Measurements from ENCODE around the gene OR1F1.
"Not testable (repeated sequence)": the region's sequence is repeated elsewhere in the genome, so short reads cannot be mapped to it uniquely, and the experiment has no call there.

The OR1F1 gene

DNA sequence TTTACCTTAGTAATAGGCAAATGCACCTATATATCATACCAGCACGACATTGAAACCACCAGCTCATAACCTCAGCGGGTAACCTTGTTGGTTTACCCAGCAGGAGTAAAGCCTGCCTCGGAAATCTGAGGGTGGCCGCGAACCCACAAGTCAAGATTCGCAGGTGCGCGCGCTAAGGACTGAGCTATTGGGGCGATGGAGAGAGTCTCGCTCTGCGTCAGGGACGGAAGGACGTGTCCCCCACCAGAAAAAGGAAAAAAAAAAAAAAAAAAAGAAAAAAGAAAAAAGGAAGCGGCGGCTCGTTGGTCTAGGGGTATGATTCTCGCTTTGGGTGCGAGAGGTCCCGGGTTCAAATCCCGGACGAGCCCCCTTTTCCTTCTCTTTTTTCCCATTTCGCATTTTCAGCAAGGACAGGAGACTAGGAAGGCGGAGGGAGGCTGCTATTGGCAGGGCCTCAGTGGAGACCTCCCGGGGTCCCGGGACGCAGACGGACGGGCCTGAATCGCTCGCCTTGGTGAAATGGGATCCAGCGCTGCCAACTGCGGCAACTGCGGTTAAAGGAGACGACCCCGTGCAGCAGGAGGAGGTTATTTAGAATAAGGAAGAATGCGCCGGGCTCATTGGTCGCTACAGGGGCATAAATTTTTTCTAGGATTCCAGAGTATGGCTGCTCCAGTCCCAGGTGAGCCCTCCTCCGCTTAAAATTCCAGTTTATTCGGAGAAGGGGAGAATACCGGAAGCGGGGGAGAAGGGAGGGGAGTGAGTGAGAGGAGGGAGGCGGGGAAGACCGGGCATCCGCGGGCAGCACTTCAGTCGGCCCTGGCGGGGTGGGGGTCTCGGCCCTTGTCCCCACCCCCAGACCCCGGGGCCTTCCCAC lies at the start of gene OR1F1:
Gene OR1F1 (plus strand): TSS at position 407 of the 877 bp plus-strand sequence.
- peaks cover 3% of the 10 kb centered on the region for H3K4me1 Mint-ChIP-seq
- peak within 1 kb of the TSS; percentile 77 for H3K27ac Mint-ChIP-seq
- ATAC-seq (ENCODE audit: low read depth): no peak
- H3K27me3 Mint-ChIP-seq: peaks cover 34% of the 10 kb centered on the region
- no peak for DNase-seq (ENCODE audit: low spot score in 2 of 2)
- H3K4me3 Mint-ChIP-seq: no peak within 1 kb of the TSS
- H3K9me3 Mint-ChIP-seq: peaks cover 2% of the 10 kb centered on the region
- peaks cover 2% of the 10 kb centered on the region for H3K36me3 Mint-ChIP-seq

DNA sequence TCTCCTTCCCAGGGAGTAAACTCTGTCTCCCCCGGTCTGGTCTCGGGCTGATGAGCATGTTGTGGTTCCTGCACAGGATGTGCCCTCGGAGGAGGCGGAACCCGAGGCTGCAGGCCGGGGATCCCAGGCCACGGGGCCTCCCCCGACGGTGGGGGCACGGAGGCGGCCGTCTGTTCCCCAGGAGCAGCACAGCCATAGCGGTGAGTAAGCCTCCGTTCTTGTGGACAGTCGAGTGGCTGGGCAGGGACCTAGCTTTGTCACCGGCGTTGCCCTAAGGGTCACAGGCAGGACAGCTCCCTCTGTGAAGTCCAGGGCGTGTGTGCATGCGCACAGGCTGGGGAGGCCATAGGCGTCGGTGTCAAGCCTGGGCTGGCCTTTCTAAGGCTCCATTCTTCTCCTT lies 49.7 kb upstream of the OR1F1 start:
- DNase-seq (ENCODE audit: low spot score in 2 of 2) (no peak), ATAC-seq (ENCODE audit: low read depth) (no peak)
- peaks cover 16% of the 10 kb centered on the region for H3K36me3 Mint-ChIP-seq
- no peak overlapping the region for H3K4me3 Mint-ChIP-seq
- H3K27ac Mint-ChIP-seq: no peak overlapping the region
- H3K4me1 Mint-ChIP-seq: peaks cover 8% of the 10 kb centered on the region
- H3K27me3 Mint-ChIP-seq: no peaks in the 10 kb centered on the region
- no peaks in the 10 kb centered on the region for H3K9me3 Mint-ChIP-seq

DNA sequence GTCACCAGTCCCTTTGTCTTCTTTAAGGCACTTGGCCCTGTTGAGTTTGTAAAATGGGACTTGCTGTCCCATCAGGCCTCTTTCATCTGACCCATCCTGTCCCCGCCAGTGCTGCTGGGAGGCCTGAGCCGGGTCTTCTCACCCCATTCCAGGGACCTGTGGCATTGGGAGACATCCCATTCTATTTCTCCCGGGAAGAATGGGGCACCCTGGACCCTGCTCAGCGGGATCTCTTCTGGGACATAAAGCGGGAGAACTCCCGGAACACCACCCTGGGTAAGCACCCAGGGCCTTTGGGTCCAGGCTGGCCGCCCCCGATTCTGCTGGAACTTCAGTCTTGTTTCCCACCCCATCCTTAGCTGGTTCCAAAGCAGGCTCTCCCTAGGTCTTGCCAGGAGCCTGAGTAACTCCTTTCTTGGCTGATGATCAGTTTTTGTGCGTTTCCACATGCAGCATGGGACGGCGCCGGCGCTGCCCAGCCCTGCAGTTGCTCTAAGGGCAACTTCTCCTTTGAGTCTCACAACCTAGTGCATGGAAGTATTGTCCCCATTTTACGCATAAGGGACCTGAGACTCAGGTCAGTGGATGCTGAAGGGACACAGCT lies 49.1 kb upstream of the OR1F1 start:
- Mint-ChIP-seq H3K9me3 (no peaks in the 10 kb centered on the region), H3K4me3 (no peak overlapping the region), H3K4me1 (peaks cover 5% of the 10 kb centered on the region), H3K36me3 (peaks cover 16% of the 10 kb centered on the region), H3K27ac (no peak overlapping the region), H3K27me3 (no peaks in the 10 kb centered on the region)
- DNase-seq (ENCODE audit: low spot score in 2 of 2) (no peak), ATAC-seq (ENCODE audit: low read depth) (no peak)

DNA sequence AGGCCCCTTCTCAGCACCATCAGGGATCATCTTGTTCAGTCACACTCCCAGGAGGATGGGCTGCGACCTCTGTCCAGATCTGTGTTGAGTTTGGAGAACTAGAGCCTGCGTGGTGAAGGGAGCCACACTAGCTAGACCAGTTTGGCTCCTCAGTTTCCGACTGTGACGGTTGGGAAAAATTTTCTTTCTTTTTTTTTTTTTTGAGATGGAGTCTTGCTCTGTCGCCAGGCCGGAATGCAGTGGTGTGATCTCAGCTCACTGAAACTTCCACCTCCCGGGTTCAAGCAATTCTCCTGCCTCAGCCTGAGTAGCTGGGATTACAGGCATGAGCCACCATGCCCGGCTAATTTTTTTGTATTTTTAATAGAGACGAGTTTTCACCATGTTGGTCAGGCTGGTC lies 48.4 kb upstream of the OR1F1 start:
- peaks cover 16% of the 10 kb centered on the region for H3K36me3 Mint-ChIP-seq
- DNase-seq (ENCODE audit: low spot score in 2 of 2); H3K4me3 Mint-ChIP-seq; ATAC-seq (ENCODE audit: low read depth); H3K4me1 Mint-ChIP-seq; H3K27me3 Mint-ChIP-seq; H3K27ac Mint-ChIP-seq; H3K9me3 Mint-ChIP-seq: not testable (repeated sequence)

DNA sequence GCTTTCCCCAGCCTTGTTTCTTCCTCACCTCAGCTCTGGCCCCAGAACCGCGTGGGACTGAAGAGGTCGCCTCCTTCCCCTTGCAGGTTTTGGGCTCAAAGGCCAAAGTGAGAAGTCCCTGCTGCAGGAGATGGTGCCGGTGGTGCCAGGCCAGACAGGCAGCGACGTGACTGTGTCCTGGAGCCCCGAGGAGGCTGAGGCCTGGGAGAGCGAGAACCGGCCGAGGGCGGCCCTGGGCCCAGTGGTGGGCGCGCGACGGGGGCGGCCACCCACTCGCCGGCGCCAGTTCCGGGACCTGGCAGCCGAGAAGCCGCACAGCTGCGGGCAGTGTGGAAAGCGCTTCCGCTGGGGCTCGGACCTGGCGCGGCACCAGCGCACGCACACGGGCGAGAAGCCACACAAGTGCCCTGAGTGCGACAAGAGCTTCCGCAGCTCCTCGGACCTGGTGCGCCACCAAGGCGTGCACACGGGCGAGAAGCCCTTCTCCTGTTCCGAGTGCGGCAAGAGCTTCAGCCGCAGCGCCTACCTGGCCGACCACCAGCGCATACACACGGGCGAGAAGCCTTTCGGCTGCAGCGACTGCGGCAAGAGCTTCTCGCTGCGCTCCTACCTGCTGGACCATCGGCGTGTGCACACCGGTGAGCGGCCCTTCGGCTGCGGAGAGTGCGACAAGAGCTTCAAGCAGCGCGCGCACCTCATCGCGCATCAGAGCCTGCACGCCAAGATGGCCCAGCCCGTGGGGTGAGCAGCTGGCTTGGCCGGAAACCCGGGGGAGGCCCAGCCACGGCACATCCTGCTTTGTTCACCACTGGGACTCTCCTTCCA lies 47.2 kb upstream of the OR1F1 start:
- H3K36me3 Mint-ChIP-seq: peaks cover 16% of the 10 kb centered on the region
- no peaks in the 10 kb centered on the region for H3K9me3 Mint-ChIP-seq
- no peak for DNase-seq (ENCODE audit: low spot score in 2 of 2)
- no peaks in the 10 kb centered on the region for H3K27me3 Mint-ChIP-seq
- H3K4me1 Mint-ChIP-seq: peaks cover 2% of the 10 kb centered on the region
- H3K27ac Mint-ChIP-seq: no peak overlapping the region
- H3K4me3 Mint-ChIP-seq: no peak overlapping the region
- no peak for ATAC-seq (ENCODE audit: low read depth)

DNA sequence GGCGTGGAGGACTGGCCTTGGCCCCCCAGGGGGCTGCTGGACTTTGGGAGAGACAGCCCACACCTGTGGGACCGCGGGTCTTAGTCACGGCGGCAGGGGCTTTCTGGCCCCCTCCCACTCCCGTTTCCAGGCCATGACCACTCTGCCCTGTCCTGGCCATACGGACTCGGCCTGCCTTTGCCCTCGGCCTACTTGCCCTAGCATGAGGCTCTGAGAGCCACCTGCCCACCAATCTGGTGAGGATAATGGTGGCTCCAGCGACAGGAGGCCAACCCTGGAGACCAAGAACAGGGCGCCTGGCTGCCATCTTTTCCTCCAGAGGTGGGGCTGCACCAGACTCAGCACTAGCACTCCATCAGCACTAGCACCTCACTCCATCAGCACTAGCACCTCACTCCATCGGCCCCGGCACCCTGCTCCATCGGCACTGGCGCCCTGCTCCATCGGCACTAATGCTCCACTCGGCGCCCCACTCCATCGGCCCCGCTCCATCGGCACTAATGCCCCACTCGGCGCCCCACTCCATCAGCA lies 46.2 kb upstream of the OR1F1 start:
- no peak overlapping the region for H3K4me3 Mint-ChIP-seq
- ATAC-seq (ENCODE audit: low read depth) (no peak), DNase-seq (ENCODE audit: low spot score in 2 of 2) (no peak)
- H3K4me1 Mint-ChIP-seq: no peaks in the 10 kb centered on the region
- H3K27ac Mint-ChIP-seq: no peak overlapping the region
- H3K27me3 Mint-ChIP-seq: no peaks in the 10 kb centered on the region
- H3K9me3 Mint-ChIP-seq: no peaks in the 10 kb centered on the region
- H3K36me3 Mint-ChIP-seq: peaks cover 16% of the 10 kb centered on the region

DNA sequence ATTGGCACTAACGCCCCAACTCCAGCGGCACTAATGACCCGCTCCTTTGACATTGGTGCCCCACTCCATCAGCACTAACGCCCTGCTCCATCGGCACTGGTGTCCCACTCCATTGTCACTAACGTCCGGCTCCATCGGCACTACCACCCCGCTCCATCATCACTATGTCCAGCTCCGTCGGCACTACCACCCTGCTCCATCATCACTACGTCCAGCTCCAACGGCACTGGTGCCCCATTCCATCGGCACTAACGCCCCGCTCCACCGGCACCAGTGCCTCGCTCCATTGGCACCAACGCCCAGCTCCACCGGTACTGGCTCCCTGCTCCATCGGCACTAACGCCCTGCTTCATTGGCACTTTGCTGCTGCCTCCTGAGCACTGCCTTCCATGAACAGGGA lies 45.7 kb upstream of the OR1F1 start:
- DNase-seq (ENCODE audit: low spot score in 2 of 2): no peak
- H3K4me1 Mint-ChIP-seq: no peaks in the 10 kb centered on the region
- ATAC-seq (ENCODE audit: low read depth): no peak
- H3K36me3 Mint-ChIP-seq: peaks cover 16% of the 10 kb centered on the region
- no peak overlapping the region for H3K4me3 Mint-ChIP-seq
- H3K27ac Mint-ChIP-seq: no peak overlapping the region
- no peaks in the 10 kb centered on the region for H3K9me3 Mint-ChIP-seq
- no peaks in the 10 kb centered on the region for H3K27me3 Mint-ChIP-seq

DNA sequence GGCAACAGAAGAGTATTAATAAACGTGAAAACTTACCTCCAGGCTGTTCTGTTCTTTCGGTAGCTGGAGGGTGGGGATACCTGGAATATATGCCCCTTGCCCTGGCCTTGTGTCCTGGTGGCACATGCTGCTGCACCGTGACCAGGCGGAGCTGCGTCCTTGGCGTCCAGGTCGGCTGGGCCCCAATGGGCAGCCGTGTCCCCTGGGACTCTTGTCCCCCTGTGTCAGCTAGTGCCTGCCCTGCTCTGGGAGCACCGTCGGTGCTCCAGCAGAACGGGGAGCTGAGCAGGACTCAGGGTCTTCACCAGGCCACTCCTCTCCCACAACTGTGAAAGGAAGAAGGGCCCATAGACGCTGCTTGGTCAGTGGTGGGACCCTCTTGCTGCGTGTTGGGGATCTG lies 45.2 kb upstream of the OR1F1 start:
- Mint-ChIP-seq H3K27ac (no peak overlapping the region), H3K4me1 (no peaks in the 10 kb centered on the region), H3K4me3 (no peak overlapping the region), H3K9me3 (no peaks in the 10 kb centered on the region), H3K27me3 (no peaks in the 10 kb centered on the region), H3K36me3 (peaks cover 16% of the 10 kb centered on the region)
- no peak for ATAC-seq (ENCODE audit: low read depth)
- DNase-seq (ENCODE audit: low spot score in 2 of 2): no peak

DNA sequence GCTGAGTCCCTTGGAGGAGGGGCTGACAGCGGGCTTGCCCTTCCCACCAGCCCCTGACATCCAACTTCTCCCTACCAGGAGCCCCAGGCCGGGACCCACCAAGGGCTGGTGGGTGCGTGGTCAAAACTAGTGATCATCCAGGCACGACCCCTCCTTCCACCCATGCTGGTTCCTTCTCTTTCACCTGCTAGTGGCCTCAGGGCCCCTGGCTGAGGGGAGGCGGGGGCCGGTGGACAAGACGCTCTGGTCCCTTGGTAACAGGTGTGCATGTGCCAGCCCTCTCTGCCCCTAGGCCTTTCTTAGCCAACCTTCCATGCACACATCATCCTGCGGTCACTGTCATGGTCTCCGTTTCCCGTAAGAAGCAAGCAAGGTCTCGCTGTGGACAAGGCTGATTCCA lies 44.8 kb upstream of the OR1F1 start:
- Mint-ChIP-seq H3K4me1 (no peaks in the 10 kb centered on the region), H3K27me3 (no peaks in the 10 kb centered on the region), H3K4me3 (no peak overlapping the region), H3K9me3 (no peaks in the 10 kb centered on the region), H3K36me3 (peaks cover 16% of the 10 kb centered on the region), H3K27ac (no peak overlapping the region)
- ATAC-seq (ENCODE audit: low read depth) (no peak), DNase-seq (ENCODE audit: low spot score in 2 of 2) (no peak)

DNA sequence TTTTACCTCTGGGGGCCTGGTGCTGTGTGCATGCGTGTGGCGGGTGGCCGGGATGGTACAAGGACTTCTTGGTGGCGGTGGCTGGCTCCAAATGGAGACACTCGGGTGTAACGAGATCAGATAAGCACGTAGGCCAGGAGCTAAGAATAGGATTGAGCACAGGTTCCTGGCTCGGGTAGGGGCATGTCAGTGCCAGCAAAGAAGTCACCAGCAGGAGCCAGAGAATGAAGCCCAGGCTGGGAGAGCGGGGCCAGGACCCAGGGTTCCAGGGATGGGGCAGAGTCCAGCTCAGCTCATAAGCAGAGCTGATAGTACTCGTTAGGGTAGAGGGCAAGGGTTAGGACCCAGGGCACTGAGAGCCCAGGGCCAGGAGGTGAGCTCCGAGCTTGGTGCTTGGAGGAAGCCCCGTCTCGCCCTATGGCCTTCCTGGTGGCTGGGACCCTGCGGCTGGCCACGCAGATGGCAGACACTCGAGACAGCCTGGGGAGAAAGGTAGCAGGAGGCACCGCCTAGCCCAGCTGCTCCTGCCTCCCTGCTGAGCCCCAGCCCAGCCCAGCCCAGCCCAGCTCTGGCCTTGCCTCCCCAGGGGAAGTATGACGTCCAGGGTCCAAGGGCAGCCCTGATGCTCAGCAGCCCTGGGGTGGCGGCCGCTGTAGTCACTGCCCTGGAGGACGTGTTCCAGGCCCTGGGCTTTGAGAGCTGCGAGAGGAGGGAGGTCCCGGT lies 44.2 kb upstream of the OR1F1 start:
- DNase-seq (ENCODE audit: low spot score in 2 of 2) (no peak), ATAC-seq (ENCODE audit: low read depth) (no peak)
- Mint-ChIP-seq H3K4me3 (no peak overlapping the region), H3K36me3 (peaks cover 16% of the 10 kb centered on the region), H3K27me3 (no peaks in the 10 kb centered on the region), H3K9me3 (no peaks in the 10 kb centered on the region), H3K4me1 (no peaks in the 10 kb centered on the region), H3K27ac (no peak overlapping the region)

DNA sequence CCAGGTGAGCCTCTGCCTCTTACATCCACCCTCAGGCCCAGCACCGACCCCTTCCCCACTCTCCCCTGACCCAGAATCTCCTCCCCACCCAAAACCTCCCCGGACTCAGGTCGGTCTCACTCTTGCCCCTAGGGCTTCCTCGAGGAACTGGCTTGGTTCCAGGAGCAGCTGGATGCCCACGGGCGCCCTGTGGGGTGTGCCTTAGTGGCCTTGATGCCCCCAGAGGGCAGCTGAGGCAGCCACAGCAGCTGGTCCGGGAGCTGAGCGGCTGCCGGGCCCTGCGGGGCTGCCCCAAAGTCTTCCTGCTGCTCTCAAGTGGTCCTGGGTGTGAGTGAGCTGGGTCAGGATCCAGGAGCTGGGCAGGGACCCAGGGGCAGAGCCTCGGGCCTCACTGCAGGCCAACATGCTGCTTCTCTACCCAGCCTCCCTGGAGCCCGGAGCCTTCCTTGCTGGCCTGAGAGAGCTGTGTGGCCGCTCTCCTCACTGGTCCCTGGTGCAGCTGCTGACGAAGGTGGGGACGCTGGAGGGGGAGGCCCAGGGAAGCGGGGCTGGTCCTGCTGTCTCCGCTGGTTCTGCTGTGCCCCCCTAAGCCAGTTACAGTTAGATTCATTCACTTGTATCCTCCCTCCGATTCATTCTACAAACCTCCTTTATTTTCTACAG lies 43.6 kb upstream of the OR1F1 start:
- ATAC-seq (ENCODE audit: low read depth) (no peak), DNase-seq (ENCODE audit: low spot score in 2 of 2) (no peak)
- no peaks in the 10 kb centered on the region for H3K9me3 Mint-ChIP-seq
- H3K4me3 Mint-ChIP-seq: no peak overlapping the region
- H3K4me1 Mint-ChIP-seq: peaks cover 4% of the 10 kb centered on the region
- no peak overlapping the region for H3K27ac Mint-ChIP-seq
- H3K36me3 Mint-ChIP-seq: peaks cover 12% of the 10 kb centered on the region
- no peaks in the 10 kb centered on the region for H3K27me3 Mint-ChIP-seq

DNA sequence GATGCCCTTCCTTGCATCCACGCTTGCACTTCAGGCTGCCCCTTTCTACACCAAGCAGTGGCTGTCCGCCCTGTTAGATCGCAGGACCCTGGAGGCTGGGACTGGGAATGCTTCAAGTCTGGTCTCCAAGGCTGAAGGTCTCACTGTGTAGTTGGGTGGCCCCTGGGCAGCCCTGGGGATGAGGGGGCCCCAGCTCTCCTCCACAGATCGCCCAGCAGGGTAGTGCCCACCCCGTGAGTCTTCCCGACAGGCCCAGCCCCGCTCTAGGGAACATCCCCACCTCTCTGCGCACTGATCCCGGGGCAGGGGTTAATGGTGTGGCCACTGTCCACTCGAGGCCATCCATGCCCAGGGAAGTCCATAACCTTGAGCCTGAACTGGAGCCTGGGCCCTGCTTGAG lies 42.9 kb upstream of the OR1F1 start:
- H3K27me3 Mint-ChIP-seq: no peaks in the 10 kb centered on the region
- peak overlapping the region; percentile 48 for H3K27ac Mint-ChIP-seq
- no peaks in the 10 kb centered on the region for H3K9me3 Mint-ChIP-seq
- H3K4me3 Mint-ChIP-seq: no peak overlapping the region
- peaks cover 4% of the 10 kb centered on the region for H3K4me1 Mint-ChIP-seq
- H3K36me3 Mint-ChIP-seq: peaks cover 11% of the 10 kb centered on the region
- DNase-seq (ENCODE audit: low spot score in 2 of 2): no peak
- ATAC-seq (ENCODE audit: low read depth): no peak

DNA sequence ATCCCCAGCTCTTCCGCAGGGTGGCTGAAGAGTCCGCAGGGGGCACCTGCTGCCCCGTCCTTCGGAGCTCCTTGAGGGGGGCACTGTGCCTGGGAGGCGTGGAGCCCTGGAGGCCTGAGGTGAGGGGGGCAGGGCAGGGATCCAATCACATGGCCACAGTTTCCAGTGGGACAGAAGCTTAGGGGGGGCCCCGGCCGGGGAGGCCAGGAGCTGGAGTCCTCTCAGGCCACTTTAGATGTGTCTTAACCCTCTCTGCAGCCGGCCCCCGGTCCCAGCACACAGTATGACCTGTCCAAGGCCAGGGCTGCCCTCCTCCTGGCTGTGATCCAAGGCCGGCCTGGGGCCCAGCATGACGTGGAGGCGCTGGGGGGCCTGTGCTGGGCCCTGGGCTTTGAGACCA lies 42.3 kb upstream of the OR1F1 start:
- H3K27ac Mint-ChIP-seq: no peak overlapping the region
- peaks cover 10% of the 10 kb centered on the region for H3K36me3 Mint-ChIP-seq
- DNase-seq (ENCODE audit: low spot score in 2 of 2) (no peak), ATAC-seq (ENCODE audit: low read depth) (no peak)
- H3K4me3 Mint-ChIP-seq: no peak overlapping the region
- H3K27me3 Mint-ChIP-seq: no peaks in the 10 kb centered on the region
- no peaks in the 10 kb centered on the region for H3K9me3 Mint-ChIP-seq
- H3K4me1 Mint-ChIP-seq: peaks cover 6% of the 10 kb centered on the region
